HG03175 (cell line): ENCODE results near the gene SMIM44.
"Not testable (repeated sequence)": the region's sequence is repeated elsewhere in the genome, so short reads cannot be mapped to it uniquely, and the experiment has no call there.

Experiments
- ATAC-seq: cut with Tn5 transposase; IDR thresholded peaks from one replicate; pipeline ENCODE4 v1.9.1; 2021; ENCODE audit warnings: mild to moderate bottlenecking, moderate library complexity; ENCODE audit not compliant: unreplicated experiment

SMIM44 gene

DNA sequence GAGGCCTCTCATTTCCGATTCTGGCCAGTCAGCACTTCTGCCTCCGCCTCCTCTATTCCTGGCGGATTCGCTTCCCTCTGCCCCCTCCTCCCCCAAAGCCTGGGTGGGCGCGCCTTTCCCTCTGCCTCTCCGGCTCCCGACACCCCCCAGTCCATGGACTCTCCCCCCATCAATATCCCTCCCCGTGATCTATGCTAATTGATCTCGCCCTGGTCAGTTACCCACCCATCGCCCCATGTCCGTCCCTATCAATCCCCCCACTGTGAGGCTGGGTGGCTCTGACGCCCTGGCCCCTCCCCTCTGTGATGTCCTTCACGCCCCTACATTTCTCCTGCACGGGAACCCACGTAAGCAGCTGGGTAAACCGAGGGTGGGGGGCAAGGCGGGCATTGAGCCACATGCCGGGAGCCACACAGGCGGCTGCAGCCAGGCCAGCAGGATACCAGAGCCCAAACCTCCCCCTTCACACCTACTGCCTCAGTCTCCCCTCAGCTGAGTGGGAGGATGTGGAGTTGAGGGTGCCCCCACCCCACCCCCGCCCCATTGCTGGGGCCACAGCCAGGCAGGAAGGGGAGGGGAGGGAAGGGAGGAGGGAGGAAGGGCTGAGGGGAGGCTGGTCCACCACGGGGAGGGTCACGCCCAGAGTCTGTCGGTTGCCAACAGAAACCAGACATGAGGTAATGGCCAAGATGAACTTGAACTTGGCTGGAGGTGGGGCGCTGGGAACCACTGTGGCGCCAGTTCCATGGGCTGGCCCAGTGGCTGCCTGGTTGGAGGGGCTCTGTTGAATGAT is 24.0 kb downstream of the SMIM44 start:
- no peak for ATAC-seq

DNA sequence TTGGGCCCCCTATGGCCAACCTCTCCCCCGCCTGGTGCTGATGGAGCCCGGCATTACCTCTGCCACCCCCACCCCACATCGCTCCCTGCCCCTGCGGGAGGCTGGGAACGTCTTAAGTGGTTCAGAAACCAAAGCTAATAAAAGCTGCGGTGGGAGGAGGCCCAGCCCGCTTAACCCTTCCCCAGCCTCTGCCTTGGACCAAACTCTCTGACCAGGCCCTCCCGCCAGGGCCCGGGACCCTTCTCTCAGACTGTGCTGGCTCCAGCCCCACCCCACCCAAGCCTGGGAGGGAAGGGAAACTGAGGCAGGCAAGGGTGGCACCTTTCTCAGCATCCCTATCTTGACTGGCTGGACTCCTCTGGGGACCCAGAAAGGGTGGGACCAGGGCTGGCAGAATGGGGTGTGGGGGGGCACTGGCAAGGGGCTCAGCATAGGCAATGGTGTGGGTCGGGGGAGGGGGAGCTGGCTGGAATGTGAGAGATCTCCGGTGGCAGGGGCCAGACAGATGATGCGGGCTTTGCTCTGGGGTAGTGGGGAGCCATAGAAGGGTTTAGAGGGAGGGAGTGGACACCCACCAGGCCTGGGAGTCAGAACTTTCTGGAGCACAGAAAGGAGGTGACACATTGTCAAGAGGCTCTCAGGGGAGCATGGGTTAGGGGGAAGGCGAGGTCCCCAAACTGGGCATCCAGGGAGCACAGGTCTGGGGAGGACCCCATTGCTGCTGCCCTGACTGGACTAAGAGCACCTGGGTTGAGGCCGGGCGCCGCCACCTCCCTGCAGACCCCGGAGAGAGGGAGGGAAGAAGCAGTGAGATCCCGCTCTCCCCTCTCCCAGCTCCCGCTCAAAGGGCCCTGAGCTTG is 24.8 kb downstream of the SMIM44 start:
- no peak for ATAC-seq

DNA sequence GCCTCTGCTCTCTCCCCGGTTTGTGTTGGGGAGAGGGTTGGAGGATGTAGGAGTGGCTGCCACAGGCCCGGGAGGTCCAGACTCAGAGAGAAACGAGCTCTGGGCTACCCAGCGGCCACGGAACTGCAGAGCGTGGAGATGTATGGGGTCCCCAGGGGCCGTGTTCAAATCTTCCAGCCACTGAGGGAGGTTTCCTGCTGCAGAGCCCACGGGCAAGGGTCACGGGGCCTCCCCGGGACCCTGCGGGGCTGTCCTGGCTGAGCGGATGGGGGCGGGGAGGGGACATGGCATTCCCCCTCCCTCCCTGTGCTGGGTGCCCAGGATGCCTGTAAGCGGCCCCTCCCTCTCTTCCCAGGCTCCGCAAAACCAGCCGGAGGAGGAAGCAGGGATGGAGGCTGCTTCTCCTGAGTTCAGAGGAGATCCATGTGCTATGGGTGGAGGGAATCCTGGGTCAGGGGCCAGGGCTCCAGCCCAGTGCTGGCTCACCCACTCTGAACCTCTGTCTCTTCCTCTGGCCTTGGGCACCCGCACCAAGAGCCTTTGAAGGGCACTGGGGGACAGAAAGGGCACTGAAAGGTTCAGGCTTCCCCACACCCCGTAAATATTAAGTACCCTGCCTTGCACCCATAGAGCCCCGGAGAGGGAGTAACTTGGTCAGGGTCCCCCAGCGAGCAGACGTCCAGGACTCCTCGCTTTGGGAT is 25.6 kb downstream of the SMIM44 start:
- ATAC-seq: no peak

DNA sequence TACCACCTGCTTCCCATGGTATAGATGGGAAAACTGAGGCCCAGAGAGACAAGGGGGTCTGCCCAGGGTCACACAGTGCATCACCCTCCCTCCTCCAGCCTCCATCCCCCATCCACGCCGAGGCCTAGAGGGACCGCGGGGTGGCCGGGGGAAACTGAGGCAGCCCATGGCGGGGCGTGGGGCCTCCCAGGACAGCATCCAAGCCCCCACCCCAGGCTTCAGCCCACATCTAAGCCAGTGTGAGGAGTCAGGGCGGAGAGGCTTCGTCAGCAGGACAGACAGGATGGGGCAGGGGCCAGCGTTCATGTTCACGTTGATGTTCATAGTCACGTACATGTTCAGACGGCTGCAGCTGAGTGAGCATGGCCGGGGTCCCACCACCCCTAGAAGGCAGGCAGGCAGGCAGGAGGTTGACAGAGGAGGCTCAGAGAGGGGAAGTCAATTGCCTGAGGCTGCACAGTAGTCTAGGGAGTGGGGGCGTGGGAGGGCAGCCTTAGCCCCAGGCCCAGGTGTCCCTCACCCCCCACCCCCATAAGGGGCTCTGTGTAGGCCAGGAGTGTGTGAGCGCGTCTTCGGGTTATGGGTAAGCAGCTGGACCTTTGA is 26.2 kb downstream of the SMIM44 start:
- no peak for ATAC-seq

DNA sequence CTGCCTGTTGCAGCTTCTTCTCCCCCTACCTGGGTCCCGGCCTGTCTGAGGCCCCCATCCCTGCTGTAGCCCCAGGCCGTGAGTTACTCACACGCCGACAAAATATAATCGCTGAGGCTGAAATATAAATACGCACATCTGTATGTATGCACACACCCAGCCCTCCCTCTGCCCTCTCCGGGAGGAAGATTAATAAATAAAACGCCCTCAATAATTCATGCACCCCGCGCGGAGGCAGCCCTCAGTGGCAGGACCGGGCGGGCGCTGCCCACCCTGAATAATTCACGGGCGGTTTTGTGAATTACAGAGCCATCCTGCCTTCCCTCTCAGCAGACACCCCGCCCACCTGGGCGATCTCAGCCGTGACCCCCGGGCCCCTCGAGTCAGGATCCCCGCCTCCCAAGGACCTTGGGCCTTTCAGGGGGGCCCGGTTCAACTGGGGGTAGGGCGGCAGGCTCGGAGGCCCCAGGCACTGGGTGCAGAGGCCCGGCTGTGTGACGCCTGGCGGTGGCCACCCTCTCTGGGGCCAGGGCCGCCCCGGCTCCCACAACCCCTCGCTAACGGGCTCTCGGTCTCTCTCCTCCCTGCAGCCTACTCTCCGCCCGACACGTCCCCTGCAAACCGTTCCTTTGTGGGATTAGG is 27.2 kb downstream of the SMIM44 start:
- no peak for ATAC-seq

DNA sequence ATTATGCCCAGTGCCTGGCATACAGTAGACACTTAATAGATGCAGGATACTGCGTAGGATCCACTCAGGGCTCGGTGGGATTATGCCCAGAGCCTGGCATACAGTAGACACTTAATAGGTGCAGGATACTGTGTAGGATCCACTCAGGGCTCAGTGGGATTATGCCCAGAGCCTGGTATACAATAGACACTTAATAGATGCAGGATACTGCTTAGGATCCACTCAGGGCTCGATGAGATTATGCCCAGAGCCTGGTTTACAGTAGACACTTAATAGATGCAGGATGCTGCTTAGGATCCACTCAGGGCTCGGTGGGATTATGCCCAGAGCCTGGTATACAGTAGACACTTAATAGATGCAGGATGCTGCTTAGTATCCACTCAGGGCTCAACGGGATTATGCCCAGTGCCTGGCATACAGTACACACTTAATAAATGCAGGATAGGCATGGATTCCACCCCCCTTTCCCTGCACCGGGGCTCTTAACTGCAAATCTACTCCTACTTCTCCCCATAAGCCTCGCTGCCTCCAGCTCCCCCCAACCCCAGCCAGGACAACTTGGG is 27.8 kb downstream of the SMIM44 start:
- no peak for ATAC-seq

DNA sequence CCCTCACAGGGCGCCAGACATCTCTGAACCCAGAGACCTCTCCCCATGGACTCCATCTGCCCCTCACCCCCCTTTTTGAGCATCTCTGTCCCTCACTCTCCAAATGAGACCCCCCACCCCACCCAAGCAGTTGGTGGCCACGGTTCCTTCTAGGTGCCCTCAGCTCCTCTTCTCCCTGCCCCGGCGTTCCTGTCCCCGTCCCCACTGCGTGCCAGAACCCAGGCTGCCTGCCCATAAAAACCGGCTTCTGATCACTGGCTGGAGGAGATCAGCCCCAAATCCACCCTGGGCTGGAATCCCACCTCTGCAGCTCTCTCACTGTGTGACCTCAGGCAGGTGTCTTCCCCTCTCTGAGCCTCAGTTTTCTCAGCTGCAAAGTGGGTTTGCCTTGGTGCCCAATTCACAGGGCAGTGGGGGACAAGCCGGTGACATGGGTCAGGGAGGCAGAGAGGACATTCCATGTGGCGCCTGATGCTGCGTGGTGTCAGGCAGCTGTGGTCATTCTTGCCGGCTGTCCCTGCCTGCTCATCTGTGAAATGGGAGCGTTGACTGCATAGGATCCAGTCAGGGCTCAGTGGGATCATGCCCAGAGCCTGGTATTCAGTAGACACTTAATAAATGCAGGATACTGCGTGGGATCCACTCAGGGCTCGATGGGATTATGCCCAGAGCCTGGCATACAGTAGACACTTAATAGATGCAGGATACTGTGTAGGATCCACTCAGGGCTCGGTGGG is 28.4 kb downstream of the SMIM44 start:
- ATAC-seq: no peak

DNA sequence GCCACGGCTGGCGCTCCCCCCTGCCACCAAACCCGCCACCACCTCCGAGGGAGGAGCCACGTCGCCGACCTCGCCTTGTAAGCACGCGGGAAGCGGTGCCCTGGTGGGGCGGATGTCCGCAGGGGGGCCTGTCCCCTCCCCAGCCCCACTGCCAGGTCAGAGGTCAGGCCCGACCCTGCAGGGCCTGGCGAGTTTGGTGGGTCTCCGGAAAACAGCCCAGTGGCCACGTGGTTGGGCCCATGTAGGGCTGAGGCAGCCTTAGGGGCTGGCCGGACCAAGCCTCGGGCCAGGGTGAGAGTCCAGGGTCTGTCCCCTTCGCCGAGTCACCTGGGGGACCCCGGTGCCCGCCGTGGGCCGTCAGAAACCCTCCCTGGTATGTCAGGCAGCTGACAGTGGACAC is 29.4 kb downstream of the SMIM44 start:
- no peak for ATAC-seq

DNA sequence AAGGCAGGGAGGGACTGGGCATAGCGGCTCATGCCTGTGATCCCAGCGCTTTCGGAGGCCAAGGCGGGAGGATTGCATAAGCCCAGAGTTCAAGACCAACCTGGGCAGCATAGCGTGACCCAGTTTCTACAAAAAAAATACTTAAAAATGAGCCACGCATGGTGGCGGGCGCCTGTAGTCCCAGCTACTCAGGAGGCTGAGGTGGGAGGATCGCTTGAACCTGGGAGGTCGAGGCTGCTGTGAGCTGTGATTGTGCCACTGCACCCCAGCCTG is 30.4 kb downstream of the SMIM44 start:
- not testable (repeated sequence) for ATAC-seq

DNA sequence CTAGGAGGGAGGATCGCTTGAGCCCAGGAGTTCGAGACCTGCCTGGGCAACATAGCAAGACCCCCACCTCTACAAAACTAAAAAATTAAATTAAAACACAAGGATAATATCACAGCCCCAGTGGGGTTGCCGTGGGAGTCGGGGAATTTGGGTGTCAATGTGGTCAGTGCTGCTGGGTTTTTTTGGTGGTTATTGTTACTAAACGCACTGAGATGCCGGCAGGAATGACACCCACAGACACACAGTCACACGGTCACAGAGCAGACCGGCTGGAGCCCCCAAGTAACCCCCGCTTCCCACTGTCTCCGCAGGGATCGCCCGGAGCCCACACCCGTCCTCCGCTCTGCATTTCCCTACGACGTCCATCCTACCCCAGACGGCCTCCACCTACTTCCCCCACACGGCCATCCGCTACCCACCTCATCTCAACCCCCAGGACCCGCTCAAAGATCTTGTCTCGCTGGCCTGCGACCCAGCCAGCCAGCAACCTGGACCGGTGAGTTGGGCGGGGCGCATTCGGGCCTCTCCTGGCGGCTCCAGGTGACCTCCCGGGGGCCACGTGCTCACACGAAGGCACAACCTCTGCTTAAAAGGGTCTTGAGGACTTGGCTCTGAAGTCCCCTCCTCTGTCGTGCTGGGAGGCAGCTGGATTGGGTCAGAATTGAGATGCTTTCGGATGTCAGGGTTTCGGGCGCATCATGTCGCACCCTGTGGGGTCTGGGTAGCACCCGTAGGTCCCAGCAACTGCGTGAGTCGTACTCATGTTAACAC is 30.9 kb downstream of the SMIM44 start:
- ATAC-seq: no peak

DNA sequence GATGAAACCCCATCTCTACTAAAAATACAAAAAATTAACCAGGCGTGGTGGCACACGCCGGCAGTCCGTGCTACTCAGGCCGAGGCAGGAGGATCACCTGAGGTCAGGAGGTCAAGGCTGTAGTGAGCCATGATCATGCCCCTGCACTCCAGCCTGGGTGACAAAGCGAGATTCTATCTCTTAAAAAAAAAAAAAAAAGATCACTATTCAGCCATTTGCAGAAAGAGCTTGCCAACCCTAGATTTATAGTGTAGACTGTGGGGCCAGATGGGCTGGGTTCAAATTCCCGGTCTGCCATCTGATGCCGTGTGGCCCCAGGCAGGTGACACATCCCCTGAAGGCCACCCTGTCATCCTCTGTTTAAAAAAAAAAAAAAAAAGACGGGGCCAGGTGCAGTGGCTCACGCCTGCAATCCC is 31.8 kb downstream of the SMIM44 start:
- ATAC-seq: no peak

DNA sequence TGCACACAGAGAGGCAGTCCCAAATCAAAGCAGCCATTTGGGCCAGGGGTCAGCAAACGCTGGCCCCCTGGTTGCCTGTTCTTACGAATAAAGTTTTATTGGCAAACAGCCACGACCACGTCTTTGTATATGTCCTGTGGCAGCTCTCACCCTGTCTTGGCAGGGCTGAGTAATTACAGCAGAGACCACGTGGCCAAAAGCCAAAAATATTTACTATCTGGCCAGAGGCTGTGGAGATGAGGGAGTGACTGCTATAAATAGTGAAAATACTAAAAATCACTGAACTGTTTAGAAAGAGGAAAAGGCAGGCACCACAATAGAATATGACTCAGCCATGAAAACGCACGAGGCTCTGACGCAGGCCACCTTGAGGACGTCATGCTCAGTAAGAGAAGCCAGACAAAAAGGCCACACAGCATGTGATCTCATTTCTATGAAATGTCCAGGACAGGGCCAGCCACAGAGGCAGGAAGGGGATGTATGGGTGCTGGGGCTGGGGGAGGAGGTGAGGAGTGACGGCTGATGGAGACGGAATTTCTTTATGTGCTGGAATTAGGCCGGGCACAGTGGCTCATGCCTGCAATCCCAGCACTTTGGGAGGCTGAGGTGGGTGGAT is 32.3 kb downstream of the SMIM44 start:
- ATAC-seq: no peak

DNA sequence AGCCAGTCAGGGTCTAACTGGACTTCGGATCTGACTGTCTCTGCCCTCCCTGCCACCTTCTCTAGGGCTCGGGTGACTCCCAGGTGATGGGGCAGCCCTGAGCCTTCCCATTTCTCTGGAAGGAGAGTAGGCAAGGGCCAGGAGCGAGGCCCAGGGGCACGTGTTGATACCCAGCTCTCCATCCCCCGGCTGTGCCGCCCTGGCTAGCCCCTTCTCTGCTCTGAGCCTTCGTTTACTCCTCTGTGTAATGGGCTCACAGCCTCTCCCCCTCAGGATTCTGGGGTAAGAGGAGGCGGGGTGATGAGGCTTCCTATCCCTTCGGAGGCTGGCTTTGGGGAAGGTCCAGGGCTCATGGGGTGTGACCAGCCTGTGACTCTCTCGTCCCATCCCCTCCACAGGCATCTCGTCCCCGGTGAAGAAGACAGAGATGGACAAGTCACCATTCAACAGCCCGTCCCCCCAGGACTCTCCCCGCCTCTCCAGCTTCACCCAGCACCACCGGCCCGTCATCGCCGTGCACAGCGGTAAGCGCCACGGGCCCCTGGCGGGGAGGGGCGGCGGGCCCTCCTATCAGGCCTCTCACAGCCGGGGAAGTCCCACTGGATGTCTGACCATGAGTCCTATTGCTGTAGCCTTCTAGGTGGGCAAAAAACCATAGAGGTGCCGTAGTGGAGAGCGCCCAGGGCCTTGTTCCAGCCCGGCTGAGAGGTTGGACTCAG is 34.5 kb downstream of the SMIM44 start:
- no peak for ATAC-seq

DNA sequence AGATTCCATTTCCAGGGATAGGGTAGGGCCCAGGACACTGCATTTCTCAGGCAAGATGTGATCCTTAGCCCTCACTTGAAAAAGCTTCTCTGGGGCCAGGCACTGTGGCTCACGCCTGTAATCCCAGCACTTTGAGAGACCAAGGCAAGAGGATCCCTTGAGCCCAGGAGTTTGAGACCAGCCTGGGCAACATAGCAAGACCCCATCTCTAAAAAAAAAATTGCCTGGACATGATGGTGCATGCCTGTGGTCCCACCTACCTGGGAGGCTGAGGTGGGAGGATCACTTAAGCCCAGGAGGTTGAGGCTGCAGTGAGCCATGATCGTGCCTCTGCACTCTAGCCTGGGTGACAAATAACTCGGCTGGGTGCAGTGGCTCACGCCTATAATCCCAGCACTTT is 36.6 kb downstream of the SMIM44 start:
- ATAC-seq: not testable (repeated sequence)

DNA sequence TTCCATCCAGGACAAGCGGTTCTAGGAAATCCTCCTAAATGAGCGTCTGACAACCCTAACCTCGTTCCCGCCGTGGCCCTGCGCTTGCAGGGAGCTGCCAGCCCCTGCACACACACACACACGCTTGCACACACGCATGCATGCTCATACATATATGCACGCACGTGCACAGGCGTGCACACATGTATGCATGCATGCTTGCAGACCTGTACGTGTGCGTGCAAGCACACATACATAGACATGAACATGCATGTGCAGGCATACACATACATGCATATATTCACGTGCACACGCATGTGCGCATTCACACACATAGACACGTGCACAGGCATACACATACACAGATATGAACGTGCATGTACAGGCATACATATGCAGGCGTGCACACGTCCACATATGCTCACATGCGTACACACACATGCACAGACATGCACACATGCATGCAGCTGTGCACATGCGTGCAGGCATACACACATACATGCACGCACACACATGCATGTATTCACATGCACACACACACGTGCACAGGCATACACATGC is 38.5 kb downstream of the SMIM44 start:
- ATAC-seq: no peak

DNA sequence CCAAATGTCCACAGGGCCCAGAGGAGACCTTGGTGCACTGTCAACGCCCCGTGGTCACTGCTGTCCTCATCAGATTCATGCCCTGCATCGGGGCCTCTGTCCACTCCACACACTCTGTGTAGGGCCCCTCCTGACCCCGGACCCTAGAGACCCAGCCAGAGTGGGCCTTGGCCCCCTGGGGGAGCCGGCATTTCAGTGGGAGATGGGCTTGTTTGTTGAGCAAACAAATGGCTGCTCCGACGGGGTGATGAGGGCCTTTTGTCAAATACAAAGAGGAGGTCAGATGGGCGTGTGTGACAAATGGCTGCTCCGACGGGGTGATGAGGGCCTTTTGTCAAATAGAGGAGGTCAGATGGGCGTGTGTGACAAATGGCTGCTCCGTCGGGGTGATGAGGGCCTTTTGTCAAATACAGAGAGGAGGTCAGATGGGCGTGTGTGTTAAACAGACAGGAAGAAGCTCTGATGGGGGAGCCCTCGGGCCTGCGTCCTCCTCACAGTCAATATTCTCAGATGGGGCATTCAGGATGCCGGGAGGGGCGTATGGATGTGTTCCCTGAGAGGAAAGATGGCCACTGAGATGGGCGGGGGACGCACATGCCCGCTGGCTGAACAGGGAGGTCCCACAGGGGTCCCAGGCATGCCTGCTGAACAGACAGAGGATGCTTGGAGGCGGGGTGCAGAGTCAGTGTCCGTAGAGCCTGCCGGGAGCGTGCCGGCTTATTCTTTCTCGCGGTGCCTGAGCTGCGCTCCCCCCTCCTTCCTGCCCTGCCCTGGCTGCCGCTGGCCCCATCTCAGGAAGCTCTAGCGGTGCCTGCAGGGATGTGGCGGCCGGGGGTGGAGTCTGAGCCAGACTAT is 39.2 kb downstream of the SMIM44 start:
- ATAC-seq: no peak
